ENCODE data around the gene RASAL2. TPM values are rescaled to one million over a fixed set of nuclear protein-coding genes. Genes with fewer than 3 reads are reported as not detected.
"Not testable (repeated sequence)": the region's sequence is repeated elsewhere in the genome, so short reads cannot be mapped to it uniquely, and the experiment has no call there.

RASAL2 gene
- total and polyA plus RNA-seq, 11 donors: 6.2 to 112 (median 39.9) TPM

GRCh38 chr1:178308438-178308837 is 214.5 kb downstream of the RASAL2 start:
- Histone ChIP-seq H3K4me3 (no peak overlapping the region), H3K4me1 (peaks cover 0 to 37% (median 8%) of the 10 kb centered on the region in 12 donors), H3K9me3 (no peaks in the 10 kb centered on the region), H3K27ac (no peak overlapping the region), H3K27me3 (no peaks in the 10 kb centered on the region), H3K36me3 (no peaks in the 10 kb centered on the region)
- DNase-seq (no peak), ATAC-seq (no peak)
- no peak for TF ChIP-seq CTCF (IDR thresholded peaks at IDR 0.05)
- TF ChIP-seq POLR2A (IDR thresholded peaks at IDR 0.05): no peak
- intact Hi-C loops (cut with DNase I): loop anchor here in 4 of 10 donors (10.0 kb wide), 4 partner anchors 156 to 696 kb away; no protein-coding TSS in a partner anchor

GRCh38 chr1:178310685-178311105 is 216.8 kb downstream of the RASAL2 start:
- 0 to 2% (median 0%) methylated on average over 1 of the region's 1 CpG for WGBS, 4 donors
- peaks cover 0 to 25% (median 8%) of the 10 kb centered on the region in 12 donors for H3K4me1 ChIP-seq
- no peaks in the 10 kb centered on the region for H3K36me3 ChIP-seq
- no peak for DNase-seq
- TF ChIP-seq POLR2A (IDR thresholded peaks at IDR 0.05) (no peak), CTCF (IDR thresholded peaks at IDR 0.05) (peak; percentile 61 to 84 (median 78))
- H3K9me3 ChIP-seq: peaks cover 0 to 2% (median 0%) of the 10 kb centered on the region in 12 donors
- no peak overlapping the region for H3K4me3 ChIP-seq
- no peaks in the 10 kb centered on the region for H3K27me3 ChIP-seq
- peak overlapping the region in 1 of 12 donors; percentile 45 for H3K27ac ChIP-seq
- intact Hi-C loops (cut with DNase I): loop anchor here in 9 of 10 donors (2.0 to 10.0 kb wide), 9 partner anchors 34 to 702 kb away; no protein-coding TSS in a partner anchor
- ATAC-seq: peak; percentile 78 to 86 (median 82)

DNA sequence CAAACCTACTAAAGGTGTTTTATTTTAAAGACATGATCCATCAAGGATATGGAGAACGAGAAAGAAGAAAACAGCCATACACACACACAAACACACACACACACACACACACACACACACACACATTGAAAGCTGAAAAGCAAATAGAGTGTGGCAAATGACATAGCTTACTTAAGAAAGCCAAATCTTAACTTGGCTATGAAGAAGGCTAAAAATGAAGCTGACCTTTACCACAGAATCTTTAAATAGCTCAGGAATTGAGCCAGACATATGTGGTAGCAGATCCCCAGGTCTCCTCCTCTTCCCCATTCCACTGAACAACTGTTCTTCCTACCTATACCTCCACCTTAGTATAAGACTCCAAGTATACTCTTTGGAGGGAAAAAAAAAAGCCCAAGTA is 217.3 kb downstream of the RASAL2 start:
- TF ChIP-seq POLR2A (IDR thresholded peaks at IDR 0.05) (no peak), CTCF (IDR thresholded peaks at IDR 0.05) (no peak)
- Histone ChIP-seq H3K27ac (peak overlapping the region in 5 of 12 donors; percentile 20 to 45 (median 32)), H3K4me1 (peaks cover 0 to 25% (median 8%) of the 10 kb centered on the region in 12 donors), H3K27me3 (no peaks in the 10 kb centered on the region), H3K36me3 (no peaks in the 10 kb centered on the region), H3K9me3 (peaks cover 0 to 2% (median 0%) of the 10 kb centered on the region in 12 donors), H3K4me3 (no peak overlapping the region)
- WGBS, 4 donors: 30 to 76% (median 59%) methylated on average over 1 of the region's 1 CpG
- DNase-seq (no peak), ATAC-seq (peak in 3 of 4 donors; percentile 57 to 73 (median 64))
- intact Hi-C loops (cut with DNase I): loop anchor here in 9 of 10 donors (2.0 to 10.0 kb wide), 9 partner anchors 34 to 701 kb away; no protein-coding TSS in a partner anchor

GRCh38 chr1:178320280-178320982 is 226.5 kb downstream of the RASAL2 start:
- ATAC-seq; H3K27me3 ChIP-seq; DNase-seq; H3K36me3 ChIP-seq; H3K27ac ChIP-seq; H3K4me3 ChIP-seq; intact Hi-C loops (cut with DNase I); H3K9me3 ChIP-seq: not testable (repeated sequence)
- H3K4me1 ChIP-seq: peaks cover 0 to 27% (median 4%) of the 10 kb centered on the region in 12 donors
- 78 to 89% (median 83%) methylated on average over 28 to 29 of the region's 30 CpGs for WGBS, 4 donors
